CD8-positive, alpha-beta memory T cell (primary cell): ENCODE results near the gene PHACTR4. TPM values are rescaled to one million over a fixed set of nuclear protein-coding genes. Genes with fewer than 3 reads are reported as not detected.

ENCODE experiments used
- CTCF ChIA-PET: fragments of 350-600 bp; sonication (Branson Sonifier 250); formaldehyde crosslinking; loops from one replicate; lab custom pipeline; 2021; ENCODE audit warnings: antibody characterized with exemption; lab: Charles Lee
- POLR2A ChIA-PET: fragments of 350-600 bp; sonication (Branson Sonifier 250); formaldehyde crosslinking; loops from one replicate; lab custom pipeline; 2021; ENCODE audit warnings: antibody characterized with exemption; lab: Charles Lee
- DNase-seq, 5 donors: peaks; one replicate each; pipeline versions ENCODE4 v3.0.0 to v3.0.0-alpha.2; 2020 to 2022; ENCODE audit warnings: mixed read lengths in 1 of 5
- H3K27ac ChIP-seq: one replicate; pipeline ENCODE4 v1.7.0; 2013; ENCODE audit warnings: low read depth, mild to moderate bottlenecking, low read length, moderate library complexity
- H3K27me3 ChIP-seq: 2 replicates; pipeline ENCODE4 v1.7.0; 2013; ENCODE audit warnings: low read length, mild to moderate bottlenecking; ENCODE audit not compliant: insufficient read depth, poor library complexity, severe bottlenecking
- H3K36me3 ChIP-seq: 2 replicates; pipeline ENCODE4 v1.7.0; 2013; ENCODE audit warnings: mild to moderate bottlenecking, low read length, moderate library complexity; ENCODE audit not compliant: insufficient read depth
- H3K4me1 ChIP-seq: 2 replicates; pipeline ENCODE4 v1.7.0; 2013; ENCODE audit warnings: mild to moderate bottlenecking, low read length, moderate library complexity; ENCODE audit not compliant: insufficient read depth
- H3K4me3 ChIP-seq: 2 replicates; pipeline ENCODE4 v1.7.0; 2013; ENCODE audit warnings: mild to moderate bottlenecking, low read length
- H3K9me3 ChIP-seq: 2 replicates; pipeline ENCODE4 v1.7.0; 2013; ENCODE audit warnings: mild to moderate bottlenecking, low read length
- H3K27ac Mint-ChIP-seq, 8 donors: one replicate each; pipeline ENCODE4 v1.8.0; 2020 to 2021; ENCODE audit warnings: mixed read lengths in 8 of 8, mild to moderate bottlenecking in 6 of 8, inconsistent platforms in 3 of 8, moderate library complexity in 3 of 8
- H3K27me3 Mint-ChIP-seq, 2 donors: one replicate each; pipeline ENCODE4 v1.8.0; 2020 to 2021; ENCODE audit warnings: mixed read lengths in 2 of 2, mild to moderate bottlenecking in 1 of 2, moderate library complexity in 1 of 2
- H3K36me3 Mint-ChIP-seq, 3 donors: one replicate each; pipeline ENCODE4 v1.8.0; 2020 to 2021; ENCODE audit warnings: mixed read lengths in 3 of 3, inconsistent platforms in 1 of 3, mild to moderate bottlenecking in 1 of 3
- H3K4me1 Mint-ChIP-seq, 3 donors: one replicate each; pipeline ENCODE4 v1.8.0; 2020 to 2021; ENCODE audit warnings: mixed read lengths in 3 of 3, inconsistent platforms in 1 of 3, mild to moderate bottlenecking in 1 of 3
- H3K4me3 Mint-ChIP-seq, 7 donors: one replicate each; pipeline ENCODE4 v1.8.0; 2020 to 2021; ENCODE audit warnings: mixed read lengths in 7 of 7, mild to moderate bottlenecking in 6 of 7, moderate library complexity in 4 of 7, inconsistent platforms in 2 of 7
- H3K9me3 Mint-ChIP-seq, 5 donors: one replicate each; pipeline ENCODE4 v1.8.0; 2020 to 2022; ENCODE audit warnings: mixed read lengths in 5 of 5, mild to moderate bottlenecking in 3 of 5, moderate library complexity in 2 of 5, inconsistent platforms in 1 of 5
- polyA plus RNA-seq: library from polyadenylated mRNA; unstranded; fragments of 300-500 nt; fragmentation: Illumina TruSeq; gene quantifications from one replicate; pipeline ENCODE4 v1.2.3, GENCODE V29; 2021
- total RNA-seq, 2 experiments: library from RNA; stranded (reverse); gene quantifications; one replicate each; pipeline ENCODE4 v1.2.3, GENCODE V29; 2021

PHACTR4 gene
- total and polyA plus RNA-seq, 3 experiments from 2014 or later, result 23.2 to 24.4 (median 24.1) TPM

- peaks cover 7 to 29% (median 19%) of the 10 kb centered on the region in 3 donors for H3K4me1 Mint-ChIP-seq
- no peaks in the 10 kb centered on the region for H3K9me3 Mint-ChIP-seq
- peaks cover 0 to 11% (median 5%) of the 10 kb centered on the region in 3 donors for H3K36me3 Mint-ChIP-seq
- no peak for DNase-seq
- Histone ChIP-seq H3K4me1 (no peaks in the 10 kb centered on the region), H3K27me3 (no peaks in the 10 kb centered on the region), H3K27ac (peak overlapping the region; percentile 40), H3K4me3 (no peak overlapping the region), H3K9me3 (no peaks in the 10 kb centered on the region), H3K36me3 (no peaks in the 10 kb centered on the region)
- POLR2A ChIA-PET, result interaction anchor here (0.7 kb wide), 1 partner anchor 60 kb away, joined by 7 read pairs; no protein-coding TSS in a partner anchor
- peak overlapping the region in 2 of 8 donors; percentile 48 to 68 for H3K27ac Mint-ChIP-seq
- CTCF ChIA-PET, result interaction anchor here (0.6 kb wide), 1 partner anchor 272 kb away, joined by 4 read pairs; no protein-coding TSS in a partner anchor
- no peak overlapping the region for H3K4me3 Mint-ChIP-seq
- no peaks in the 10 kb centered on the region for H3K27me3 Mint-ChIP-seq
Observed at GRCh38 chr1:28392027-28392652, 22.6 kb downstream of the PHACTR4 start.

GRCh38 chr1:28394136-28394535, 24.6 kb downstream of the PHACTR4 start:
- no peak overlapping the region for H3K4me3 Mint-ChIP-seq
- Histone ChIP-seq H3K4me1 (no peaks in the 10 kb centered on the region), H3K4me3 (no peak overlapping the region), H3K27ac (no peak overlapping the region), H3K27me3 (no peaks in the 10 kb centered on the region), H3K9me3 (no peaks in the 10 kb centered on the region), H3K36me3 (no peaks in the 10 kb centered on the region)
- H3K4me1 Mint-ChIP-seq, result peaks cover 5 to 20% (median 13%) of the 10 kb centered on the region in 3 donors
- ChIA-PET POLR2A (no interaction called here), CTCF (no interaction called here)
- peaks cover 0 to 12% (median 6%) of the 10 kb centered on the region in 3 donors for H3K36me3 Mint-ChIP-seq
- no peak for DNase-seq
- H3K9me3 Mint-ChIP-seq, result no peaks in the 10 kb centered on the region
- peak overlapping the region in 2 of 8 donors; percentile 38 to 69 for H3K27ac Mint-ChIP-seq
- no peaks in the 10 kb centered on the region for H3K27me3 Mint-ChIP-seq

DNA sequence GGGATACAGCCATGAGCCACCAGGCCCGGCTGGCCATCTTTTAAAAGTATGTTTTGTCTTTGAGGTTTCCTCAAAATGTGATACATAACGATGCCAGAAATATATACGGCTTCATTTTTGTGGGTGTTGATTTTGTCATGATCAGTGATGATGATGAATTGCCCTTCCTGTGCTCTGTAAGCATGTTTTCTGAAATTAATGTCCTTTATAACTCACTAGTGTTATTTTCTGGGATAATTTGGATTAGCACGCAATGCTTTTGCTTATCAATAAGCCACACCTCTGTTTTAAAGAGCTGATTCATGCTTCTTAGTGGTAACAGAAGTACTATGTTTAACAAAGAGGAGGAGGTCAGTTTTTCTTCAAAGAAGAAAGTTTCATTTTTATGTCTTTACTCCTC, 25.6 kb downstream of the PHACTR4 start:
- no peak overlapping the region for H3K4me3 Mint-ChIP-seq
- H3K9me3 Mint-ChIP-seq, result no peaks in the 10 kb centered on the region
- no peaks in the 10 kb centered on the region for H3K4me1 ChIP-seq
- H3K9me3 ChIP-seq, result no peaks in the 10 kb centered on the region
- H3K27me3 ChIP-seq, result no peaks in the 10 kb centered on the region
- DNase-seq, result no peak
- H3K36me3 Mint-ChIP-seq, result peaks cover 0 to 15% (median 9%) of the 10 kb centered on the region in 3 donors
- peak overlapping the region; percentile 33 for H3K27ac ChIP-seq
- ChIA-PET CTCF (no interaction called here), POLR2A (interaction anchor here (0.6 kb wide), 1 partner anchor 26 kb away, joined by 4 read pairs; no protein-coding TSS in a partner anchor)
- no peaks in the 10 kb centered on the region for H3K36me3 ChIP-seq
- peaks cover 4 to 16% (median 15%) of the 10 kb centered on the region in 3 donors for H3K4me1 Mint-ChIP-seq
- no peak overlapping the region for H3K27ac Mint-ChIP-seq
- H3K4me3 ChIP-seq, result no peak overlapping the region
- H3K27me3 Mint-ChIP-seq, result no peaks in the 10 kb centered on the region

- no peak for DNase-seq
- Mint-ChIP-seq H3K36me3 (peaks cover 0 to 13% (median 7%) of the 10 kb centered on the region in 3 donors), H3K4me1 (peaks cover 11 to 18% (median 17%) of the 10 kb centered on the region in 3 donors), H3K4me3 (no peak overlapping the region), H3K27me3 (no peaks in the 10 kb centered on the region), H3K9me3 (no peaks in the 10 kb centered on the region), H3K27ac (peak overlapping the region in 3 of 8 donors; percentile 5 to 89 (median 81))
- no peak overlapping the region for H3K4me3 ChIP-seq
- ChIA-PET POLR2A (interaction anchor here (0.6 kb wide), 1 partner anchor 155 kb away, joined by 4 read pairs; no protein-coding TSS in a partner anchor), CTCF (interaction anchor here (1.0 kb wide), 1 partner anchor 33 kb away, joined by 3 read pairs; no protein-coding TSS in a partner anchor)
- no peaks in the 10 kb centered on the region for H3K27me3 ChIP-seq
- H3K9me3 ChIP-seq, result no peaks in the 10 kb centered on the region
- H3K27ac ChIP-seq, result no peak overlapping the region
- H3K4me1 ChIP-seq, result no peaks in the 10 kb centered on the region
- no peaks in the 10 kb centered on the region for H3K36me3 ChIP-seq
Observed at GRCh38 chr1:28401760-28402159, 32.2 kb downstream of the PHACTR4 start.

- no peaks in the 10 kb centered on the region for H3K9me3 Mint-ChIP-seq
- H3K27me3 ChIP-seq, result no peaks in the 10 kb centered on the region
- no peaks in the 10 kb centered on the region for H3K4me1 ChIP-seq
- no peak overlapping the region for H3K4me3 ChIP-seq
- POLR2A ChIA-PET, result interaction anchor here (0.6 kb wide), 1 partner anchor 466 kb away, joined by 6 read pairs; no protein-coding TSS in a partner anchor
- H3K36me3 ChIP-seq, result no peaks in the 10 kb centered on the region
- H3K9me3 ChIP-seq, result no peaks in the 10 kb centered on the region
- H3K27ac ChIP-seq, result no peak overlapping the region
- H3K27me3 Mint-ChIP-seq, result no peaks in the 10 kb centered on the region
- peak overlapping the region in 1 of 8 donors; percentile 8 for H3K27ac Mint-ChIP-seq
- peaks cover 0 to 5% (median 2%) of the 10 kb centered on the region in 3 donors for H3K36me3 Mint-ChIP-seq
- CTCF ChIA-PET, result interaction anchor here (0.6 to 1.9 kb wide), 4 partner anchors 38 to 467 kb away, joined by 3 to 7 read pairs (median 4); no protein-coding TSS in a partner anchor
- H3K4me3 Mint-ChIP-seq, result no peak overlapping the region
- peaks cover 0 to 15% (median 8%) of the 10 kb centered on the region in 3 donors for H3K4me1 Mint-ChIP-seq
- no peak for DNase-seq
Observed at GRCh38 chr1:28409090-28409489, 39.5 kb downstream of the PHACTR4 start.

DNA sequence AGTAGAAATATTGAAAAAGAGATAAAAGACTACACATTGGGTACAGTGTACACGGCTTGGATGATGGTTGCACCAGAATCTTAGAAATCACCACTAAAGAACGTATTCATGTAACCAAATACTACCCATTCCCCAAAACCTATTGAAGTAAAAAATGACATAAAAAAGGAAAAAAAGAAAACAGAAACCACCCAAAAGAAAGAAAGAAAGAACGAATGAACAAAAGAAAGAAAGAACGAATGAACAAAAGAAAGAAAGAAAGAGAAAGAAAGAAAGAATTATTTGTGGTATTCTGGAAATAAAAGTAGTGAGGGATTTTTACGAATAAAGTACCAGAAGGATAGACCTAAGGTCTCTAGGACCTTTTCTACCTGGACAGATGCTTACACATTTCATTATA, 42.1 kb downstream of the PHACTR4 start:
- Histone ChIP-seq H3K27me3 (no peaks in the 10 kb centered on the region), H3K4me3 (no peak overlapping the region), H3K4me1 (no peaks in the 10 kb centered on the region), H3K9me3 (no peaks in the 10 kb centered on the region), H3K27ac (no peak overlapping the region), H3K36me3 (no peaks in the 10 kb centered on the region)
- POLR2A ChIA-PET, result no interaction called here
- DNase-seq, result no peak
- Mint-ChIP-seq H3K9me3 (no peaks in the 10 kb centered on the region), H3K4me1 (peaks cover 4 to 18% (median 4%) of the 10 kb centered on the region in 3 donors), H3K27me3 (no peaks in the 10 kb centered on the region), H3K27ac (no peak overlapping the region), H3K36me3 (peaks cover 0 to 5% (median 2%) of the 10 kb centered on the region in 3 donors), H3K4me3 (peak overlapping the region in 1 of 7 donors; percentile 32)
- CTCF ChIA-PET, result interaction anchor here (0.8 to 2.1 kb wide), 3 partner anchors 30 to 191 kb away, joined by 3 to 6 read pairs (median 3); no protein-coding TSS in a partner anchor

GRCh38 chr1:28412731-28413130, 43.2 kb downstream of the PHACTR4 start:
- DNase-seq, result no peak
- CTCF ChIA-PET, result no interaction called here
- Mint-ChIP-seq H3K4me3 (no peak overlapping the region), H3K9me3 (no peaks in the 10 kb centered on the region), H3K27me3 (no peaks in the 10 kb centered on the region), H3K27ac (peak overlapping the region in 1 of 8 donors; percentile 67), H3K36me3 (peaks cover 0 to 5% (median 2%) of the 10 kb centered on the region in 3 donors), H3K4me1 (peaks cover 12 to 28% (median 15%) of the 10 kb centered on the region in 3 donors)
- Histone ChIP-seq H3K36me3 (no peaks in the 10 kb centered on the region), H3K4me1 (peaks cover 2% of the 10 kb centered on the region), H3K27me3 (no peaks in the 10 kb centered on the region), H3K9me3 (no peaks in the 10 kb centered on the region), H3K27ac (no peak overlapping the region), H3K4me3 (no peak overlapping the region)
- POLR2A ChIA-PET, result no interaction called here
